ENCODE data around the gene ACER2.
"Not testable (repeated sequence)": the region's sequence is repeated elsewhere in the genome, so short reads cannot be mapped to it uniquely, and the experiment has no call there.

Gene ACER2

GRCh38 chr9:19409401-19410194, 789 bp downstream of the ACER2 start:
- DNase-seq = no peak

- no peak for DNase-seq
Measured at GRCh38 chr9:19410195-19410503, 1.3 kb downstream of the ACER2 start.

- DNase-seq = no peak
Measured at GRCh38 chr9:19410594-19410993, 1.8 kb downstream of the ACER2 start.

GRCh38 chr9:19411316-19411715, 2.5 kb downstream of the ACER2 start:
- DNase-seq = no peak

GRCh38 chr9:19413456-19413855, 4.6 kb downstream of the ACER2 start:
- not testable (repeated sequence) for DNase-seq

- DNase-seq = no peak
Measured at GRCh38 chr9:19416143-19416542, 7.3 kb downstream of the ACER2 start.

GRCh38 chr9:19420877-19421276, 12.1 kb downstream of the ACER2 start:
- no peak for DNase-seq

GRCh38 chr9:19423163-19423562, 14.4 kb downstream of the ACER2 start:
- no peak for DNase-seq

- no peak for DNase-seq
Measured at GRCh38 chr9:19424176-19424779, 15.5 kb downstream of the ACER2 start.

- DNase-seq = no peak
Measured at GRCh38 chr9:19429595-19429994, 20.8 kb downstream of the ACER2 start.

GRCh38 chr9:19430201-19430760, 21.5 kb downstream of the ACER2 start:
- no peak for DNase-seq

- no peak for DNase-seq
Measured at GRCh38 chr9:19431361-19432171, 22.8 kb downstream of the ACER2 start.

- no peak for DNase-seq
Measured at GRCh38 chr9:19432473-19432872, 23.7 kb downstream of the ACER2 start.

- not testable (repeated sequence) for DNase-seq
Measured at GRCh38 chr9:19433729-19434128, 24.9 kb downstream of the ACER2 start.

GRCh38 chr9:19440376-19440775, 31.6 kb downstream of the ACER2 start:
- no peak for DNase-seq

- no peak for DNase-seq
Measured at GRCh38 chr9:19440823-19441580, 32.2 kb downstream of the ACER2 start.

- no peak for DNase-seq
Measured at GRCh38 chr9:19441730-19442129, 32.9 kb downstream of the ACER2 start.

GRCh38 chr9:19442240-19442639, 33.4 kb downstream of the ACER2 start:
- no peak for DNase-seq

- DNase-seq = no peak
Measured at GRCh38 chr9:19445452-19445851, 36.6 kb downstream of the ACER2 start.

GRCh38 chr9:19446361-19446861, 37.6 kb downstream of the ACER2 start:
- DNase-seq = no peak

GRCh38 chr9:19451240-19452087, 42.7 kb downstream of the ACER2 start:
- no peak for DNase-seq

GRCh38 chr9:19456426-19456825, 47.6 kb downstream of the ACER2 start:
- no peak for DNase-seq
